ENCODE results near the gene CIRBP. TPM values are rescaled to one million over a fixed set of nuclear protein-coding genes. Genes with fewer than 3 reads are reported as not detected.

Gene CIRBP
- total and polyA plus RNA-seq, 2 of the 13 experiments (the other 11 are each of a cell fraction or from before 2014, with no cell fraction given) = 133 to 140 TPM

- no peak for TF ChIP-seq BCLAF1 (IDR thresholded peaks at IDR 0.05)
- no peak for TF ChIP-seq NR2F2 (IDR thresholded peaks at IDR 0.05; ENCODE audit: borderline replicate concordance, low read depth)
- TF ChIP-seq, protein P1, sequence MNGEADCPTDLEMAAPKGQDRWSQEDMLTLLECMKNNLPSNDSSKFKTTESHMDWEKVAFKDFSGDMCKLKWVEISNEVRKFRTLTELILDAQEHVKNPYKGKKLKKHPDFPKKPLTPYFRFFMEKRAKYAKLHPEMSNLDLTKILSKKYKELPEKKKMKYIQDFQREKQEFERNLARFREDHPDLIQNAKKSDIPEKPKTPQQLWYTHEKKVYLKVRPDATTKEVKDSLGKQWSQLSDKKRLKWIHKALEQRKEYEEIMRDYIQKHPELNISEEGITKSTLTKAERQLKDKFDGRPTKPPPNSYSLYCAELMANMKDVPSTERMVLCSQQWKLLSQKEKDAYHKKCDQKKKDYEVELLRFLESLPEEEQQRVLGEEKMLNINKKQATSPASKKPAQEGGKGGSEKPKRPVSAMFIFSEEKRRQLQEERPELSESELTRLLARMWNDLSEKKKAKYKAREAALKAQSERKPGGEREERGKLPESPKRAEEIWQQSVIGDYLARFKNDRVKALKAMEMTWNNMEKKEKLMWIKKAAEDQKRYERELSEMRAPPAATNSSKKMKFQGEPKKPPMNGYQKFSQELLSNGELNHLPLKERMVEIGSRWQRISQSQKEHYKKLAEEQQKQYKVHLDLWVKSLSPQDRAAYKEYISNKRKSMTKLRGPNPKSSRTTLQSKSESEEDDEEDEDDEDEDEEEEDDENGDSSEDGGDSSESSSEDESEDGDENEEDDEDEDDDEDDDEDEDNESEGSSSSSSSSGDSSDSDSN (CRISPR knock-in tag; IDR thresholded peaks at IDR 0.05) = no peak; the same call in 1 of the 2 replicates
- no peak for TF ChIP-seq ZBTB3 (CRISPR knock-in tag; IDR thresholded peaks at IDR 0.05; ENCODE audit: borderline replicate concordance, low read depth)
- TF ChIP-seq MTF2 (CRISPR knock-in tag; IDR thresholded peaks at IDR 0.05; ENCODE audit: borderline replicate concordance) = no peak
- no peak for TF ChIP-seq SNAPC2 (CRISPR knock-in tag; IDR thresholded peaks at IDR 0.05)
- TF ChIP-seq RARA (CRISPR knock-in tag; IDR thresholded peaks at IDR 0.05) = peak; percentile 51
- peak; percentile 77 for TF ChIP-seq RBM39 (IDR thresholded peaks at IDR 0.05; ENCODE audit: low read depth, low read length, poor library complexity, severe bottlenecking)
- TF ChIP-seq, protein P2, sequence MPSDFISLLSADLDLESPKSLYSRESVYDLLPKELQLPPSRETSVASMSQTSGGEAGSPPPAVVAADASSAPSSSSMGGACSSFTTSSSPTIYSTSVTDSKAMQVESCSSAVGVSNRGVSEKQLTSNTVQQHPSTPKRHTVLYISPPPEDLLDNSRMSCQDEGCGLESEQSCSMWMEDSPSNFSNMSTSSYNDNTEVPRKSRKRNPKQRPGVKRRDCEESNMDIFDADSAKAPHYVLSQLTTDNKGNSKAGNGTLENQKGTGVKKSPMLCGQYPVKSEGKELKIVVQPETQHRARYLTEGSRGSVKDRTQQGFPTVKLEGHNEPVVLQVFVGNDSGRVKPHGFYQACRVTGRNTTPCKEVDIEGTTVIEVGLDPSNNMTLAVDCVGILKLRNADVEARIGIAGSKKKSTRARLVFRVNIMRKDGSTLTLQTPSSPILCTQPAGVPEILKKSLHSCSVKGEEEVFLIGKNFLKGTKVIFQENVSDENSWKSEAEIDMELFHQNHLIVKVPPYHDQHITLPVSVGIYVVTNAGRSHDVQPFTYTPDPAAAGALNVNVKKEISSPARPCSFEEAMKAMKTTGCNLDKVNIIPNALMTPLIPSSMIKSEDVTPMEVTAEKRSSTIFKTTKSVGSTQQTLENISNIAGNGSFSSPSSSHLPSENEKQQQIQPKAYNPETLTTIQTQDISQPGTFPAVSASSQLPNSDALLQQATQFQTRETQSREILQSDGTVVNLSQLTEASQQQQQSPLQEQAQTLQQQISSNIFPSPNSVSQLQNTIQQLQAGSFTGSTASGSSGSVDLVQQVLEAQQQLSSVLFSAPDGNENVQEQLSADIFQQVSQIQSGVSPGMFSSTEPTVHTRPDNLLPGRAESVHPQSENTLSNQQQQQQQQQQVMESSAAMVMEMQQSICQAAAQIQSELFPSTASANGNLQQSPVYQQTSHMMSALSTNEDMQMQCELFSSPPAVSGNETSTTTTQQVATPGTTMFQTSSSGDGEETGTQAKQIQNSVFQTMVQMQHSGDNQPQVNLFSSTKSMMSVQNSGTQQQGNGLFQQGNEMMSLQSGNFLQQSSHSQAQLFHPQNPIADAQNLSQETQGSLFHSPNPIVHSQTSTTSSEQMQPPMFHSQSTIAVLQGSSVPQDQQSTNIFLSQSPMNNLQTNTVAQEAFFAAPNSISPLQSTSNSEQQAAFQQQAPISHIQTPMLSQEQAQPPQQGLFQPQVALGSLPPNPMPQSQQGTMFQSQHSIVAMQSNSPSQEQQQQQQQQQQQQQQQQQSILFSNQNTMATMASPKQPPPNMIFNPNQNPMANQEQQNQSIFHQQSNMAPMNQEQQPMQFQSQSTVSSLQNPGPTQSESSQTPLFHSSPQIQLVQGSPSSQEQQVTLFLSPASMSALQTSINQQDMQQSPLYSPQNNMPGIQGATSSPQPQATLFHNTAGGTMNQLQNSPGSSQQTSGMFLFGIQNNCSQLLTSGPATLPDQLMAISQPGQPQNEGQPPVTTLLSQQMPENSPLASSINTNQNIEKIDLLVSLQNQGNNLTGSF (CRISPR knock-in tag; IDR thresholded peaks at IDR 0.05) = peak; percentile 56; the same call in 1 of the 2 replicates
- no peak for TF ChIP-seq ZNF460 (CRISPR knock-in tag; IDR thresholded peaks at IDR 0.05; ENCODE audit: borderline replicate concordance)
- TF ChIP-seq SUZ12 (IDR thresholded peaks at IDR 0.05; ENCODE audit: low read depth, low read length) = no peak
- no peak for TF ChIP-seq HOXA5 (CRISPR knock-in tag; IDR thresholded peaks at IDR 0.05)
- TF ChIP-seq, protein P3, sequence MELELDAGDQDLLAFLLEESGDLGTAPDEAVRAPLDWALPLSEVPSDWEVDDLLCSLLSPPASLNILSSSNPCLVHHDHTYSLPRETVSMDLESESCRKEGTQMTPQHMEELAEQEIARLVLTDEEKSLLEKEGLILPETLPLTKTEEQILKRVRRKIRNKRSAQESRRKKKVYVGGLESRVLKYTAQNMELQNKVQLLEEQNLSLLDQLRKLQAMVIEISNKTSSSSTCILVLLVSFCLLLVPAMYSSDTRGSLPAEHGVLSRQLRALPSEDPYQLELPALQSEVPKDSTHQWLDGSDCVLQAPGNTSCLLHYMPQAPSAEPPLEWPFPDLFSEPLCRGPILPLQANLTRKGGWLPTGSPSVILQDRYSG (CRISPR knock-in tag; IDR thresholded peaks at IDR 0.05) = 0 out of 2 replicates have a peak, but pooled peaks have one; percentile 61
- no peak for TF ChIP-seq ZNF569 (CRISPR knock-in tag; IDR thresholded peaks at IDR 0.05; ENCODE audit: borderline replicate concordance)
- no peak for TF ChIP-seq ZFP82 (CRISPR knock-in tag; IDR thresholded peaks at IDR 0.05; ENCODE audit: borderline replicate concordance)
- TF ChIP-seq FOXO1 (CRISPR knock-in tag; IDR thresholded peaks at IDR 0.05) = peak; percentile 6; the same call in 1 of the 2 replicates
Observed at GRCh38 chr19:1249298-1249989, 19.7 kb upstream of the CIRBP start (continued).

All from HepG2 (cell line).